ENCODE results near the gene GZMB. TPM values are rescaled to one million over a fixed set of nuclear protein-coding genes. Genes with fewer than 3 reads are reported as not detected.
"Not testable (repeated sequence)": the region's sequence is repeated elsewhere in the genome, so short reads cannot be mapped to it uniquely, and the experiment has no call there.

The GZMB gene
- total RNA-seq, 1 donor from 2014 or later: 3.1 TPM

GRCh38 chr14:24632761-24633160, 1.2 kb downstream of the GZMB start:
- ATAC-seq: no peak
- intact Hi-C loops (cut with DNase I): no loop called here
- DNase-seq (ENCODE audit: low spot score): no peak

GRCh38 chr14:24632336-24632735, 1.7 kb downstream of the GZMB start:
- ATAC-seq: no peak
- intact Hi-C loops (cut with DNase I): no loop called here

GRCh38 chr14:24631749-24632335, 2.1 kb downstream of the GZMB start:
- DNase-seq (ENCODE audit: low spot score): no peak
- intact Hi-C loops (cut with DNase I): no loop called here
- ATAC-seq: no peak

More at GRCh38 chr14:24632336-24632735, 1.7 kb downstream of the GZMB start:
- no peak for DNase-seq (ENCODE audit: low spot score)

GRCh38 chr14:24630872-24631477, 3.0 kb downstream of the GZMB start:
- ATAC-seq (no peak), DNase-seq (ENCODE audit: low spot score) (no peak)
- intact Hi-C loops (cut with DNase I): no loop called here

GRCh38 chr14:24630087-24630871, 3.7 kb downstream of the GZMB start:
- intact Hi-C loops (cut with DNase I): no loop called here
- ATAC-seq (no peak), DNase-seq (ENCODE audit: low spot score) (no peak)

GRCh38 chr14:24629521-24629920, 4.5 kb downstream of the GZMB start:
- DNase-seq (ENCODE audit: low spot score) (no peak), ATAC-seq (no peak)
- intact Hi-C loops (cut with DNase I): no loop called here

- ATAC-seq (no peak), DNase-seq (ENCODE audit: low spot score) (no peak)
- intact Hi-C loops (cut with DNase I): no loop called here
Measured at GRCh38 chr14:24613747-24614146, 20.2 kb downstream of the GZMB start.

- intact Hi-C loops (cut with DNase I): no loop called here
- DNase-seq (ENCODE audit: low spot score) (no peak), ATAC-seq (no peak)
Measured at GRCh38 chr14:24613241-24613640, 20.7 kb downstream of the GZMB start.

- ATAC-seq: no peak
- intact Hi-C loops (cut with DNase I): no loop called here
- DNase-seq (ENCODE audit: low spot score): no peak
Measured at GRCh38 chr14:24612196-24612595, 21.8 kb downstream of the GZMB start.

- DNase-seq (ENCODE audit: low spot score) (no peak), ATAC-seq (no peak)
- intact Hi-C loops (cut with DNase I): no loop called here
Measured at GRCh38 chr14:24609655-24610344, 24.2 kb downstream of the GZMB start, which contains the start of gene GZMH. TSS of gene GZMH (minus strand) at chr14:24609685. CDS start at chr14:24609613, 72 bp downstream.

- DNase-seq (ENCODE audit: low spot score) (no peak), ATAC-seq (no peak)
- intact Hi-C loops (cut with DNase I): no loop called here
Measured at GRCh38 chr14:24607635-24608514, 26.1 kb downstream of the GZMB start.

- intact Hi-C loops (cut with DNase I): no loop called here
- DNase-seq (ENCODE audit: low spot score) (no peak), ATAC-seq (no peak)
Measured at GRCh38 chr14:24607081-24607480, 26.9 kb downstream of the GZMB start.

GRCh38 chr14:24606297-24606696, 27.7 kb downstream of the GZMB start:
- DNase-seq (ENCODE audit: low spot score) (no peak), ATAC-seq (no peak)
- intact Hi-C loops (cut with DNase I): no loop called here

GRCh38 chr14:24605435-24606190, 28.4 kb downstream of the GZMB start:
- intact Hi-C loops (cut with DNase I): no loop called here
- ATAC-seq: no peak

GRCh38 chr14:24597403-24597802, 36.6 kb downstream of the GZMB start:
- DNase-seq (ENCODE audit: low spot score) (no peak), ATAC-seq (no peak)
- intact Hi-C loops (cut with DNase I): no loop called here

More at GRCh38 chr14:24605435-24606190, 28.4 kb downstream of the GZMB start:
- DNase-seq (ENCODE audit: low spot score): no peak

- ATAC-seq (no peak), DNase-seq (ENCODE audit: low spot score) (no peak)
- intact Hi-C loops (cut with DNase I): no loop called here
Measured at GRCh38 chr14:24595073-24595808, 38.7 kb downstream of the GZMB start.

GRCh38 chr14:24591004-24591403, 43.0 kb downstream of the GZMB start:
- intact Hi-C loops (cut with DNase I); ATAC-seq; DNase-seq (ENCODE audit: low spot score): not testable (repeated sequence)
